ENCODE measurements around the gene RAB20. TPM values are rescaled to one million over a fixed set of nuclear protein-coding genes. Genes with fewer than 3 reads are reported as not detected.

RAB20 gene
- total RNA-seq, 1 experiment from 2014 or later = 12.3 TPM

DNA sequence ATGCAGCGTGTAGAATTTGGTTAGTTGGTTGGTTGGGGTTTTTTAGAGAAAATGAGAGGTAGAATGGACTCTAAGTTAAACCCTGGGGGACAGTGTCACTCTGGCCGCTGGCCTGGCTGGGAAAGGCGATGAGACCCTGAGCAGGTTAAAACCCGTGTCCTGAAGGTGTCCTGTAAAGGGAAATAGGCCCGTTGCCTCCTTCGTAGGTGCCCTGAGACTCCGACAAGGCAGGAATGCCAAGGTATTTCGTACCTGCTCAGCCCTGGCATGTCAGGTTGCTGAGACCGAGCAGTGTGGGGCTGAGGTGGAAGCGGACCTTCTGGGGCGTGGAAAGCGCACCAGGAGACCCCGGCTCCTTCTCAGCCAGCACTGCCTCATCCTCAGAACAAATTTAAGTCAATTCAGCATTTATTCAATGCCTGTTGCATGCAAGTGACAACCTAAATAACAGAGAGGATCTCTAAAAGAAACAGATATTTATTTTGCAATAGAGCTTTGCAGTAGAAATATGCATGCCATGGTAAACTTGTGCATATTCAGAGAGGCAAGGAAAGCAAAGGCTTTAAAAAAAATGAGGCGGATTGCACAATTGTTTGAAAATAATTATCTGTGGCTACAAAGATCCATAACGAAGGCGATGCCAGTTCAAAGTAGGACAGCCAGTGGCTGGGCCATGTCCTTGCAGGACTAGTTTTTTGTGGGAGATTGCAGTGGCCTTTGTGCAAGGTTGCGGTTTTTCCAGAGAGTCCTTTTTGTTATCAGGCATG is 1.4 kb upstream of the RAB20 start:
- H3K27me3 Mint-ChIP-seq (ENCODE audit: low read depth) = peaks cover 15% of the 10 kb centered on the region
- Histone ChIP-seq H4K5ac (ENCODE audit: insufficient read length, low read depth, low read length) (no peak overlapping the region), H3K14ac (ENCODE audit: insufficient read depth, low read length) (no peak overlapping the region), H3K23me2 (ENCODE audit: insufficient read length, low read depth, low read length, poor library complexity, severe bottlenecking) (peaks cover 4% of the 10 kb centered on the region), H3K9me3 (ENCODE audit: control insufficient read depth, low read depth, low read length) (no peaks in the 10 kb centered on the region), H2BK20ac (ENCODE audit: low read depth, low read length, poor library complexity, severe bottlenecking) (no peak overlapping the region), H3K27me3 (ENCODE audit: insufficient read depth, low read length) (no peaks in the 10 kb centered on the region; the same call in 1 of the 2 replicates), H3K4me1 (ENCODE audit: insufficient read depth, low read length) (peaks cover 13% of the 10 kb centered on the region; the same call in 1 of the 2 replicates), H2AFZ (ENCODE audit: low read length) (no peak overlapping the region), H3K79me2 (ENCODE audit: insufficient read depth, low read length) (peaks cover 4% of the 10 kb centered on the region; the same call in 1 of the 2 replicates), H3K23ac (ENCODE audit: insufficient read length, low read depth, low read length) (no peak overlapping the region), H4K20me1 (ENCODE audit: control insufficient read depth, insufficient read depth, insufficient read length) (no peaks in the 10 kb centered on the region), H3K18ac (ENCODE audit: insufficient read length, low read depth, low read length) (no peak overlapping the region), H4K8ac (replicated peaks; ENCODE audit: insufficient read length, low read depth, low read length) (no peak overlapping the region), H3K56ac (ENCODE audit: insufficient read length, low read depth, low read length) (no peak overlapping the region), H2BK5ac (ENCODE audit: insufficient read length, low read length) (no peak overlapping the region), H3K9ac (ENCODE audit: extremely low read depth, insufficient read length, low read length) (no peak overlapping the region), H2BK120ac (ENCODE audit: low read depth, low read length, poor library complexity, severe bottlenecking) (no peak overlapping the region), H3K4ac (ENCODE audit: low read depth, low read length) (no peak overlapping the region), H3K4me2 (ENCODE audit: insufficient read depth, insufficient read length, low read length) (peak overlapping the region; percentile 52), H2BK12ac (ENCODE audit: insufficient read length, low read depth, low read length) (no peak overlapping the region), H3K27ac (ENCODE audit: insufficient read length, low read depth, low read length) (no peak overlapping the region), H3T11ph (ENCODE audit: low read length) (no peak overlapping the region), H4K91ac (ENCODE audit: insufficient read length, low read depth, low read length) (no peak overlapping the region), H2AK5ac (ENCODE audit: insufficient read length, low read length) (no peak overlapping the region), H2BK15ac (ENCODE audit: low read depth, low read length) (no peak overlapping the region), H3K79me1 (ENCODE audit: insufficient read depth, low read depth, low read length, poor library complexity, severe bottlenecking) (no peaks in the 10 kb centered on the region)
- no peaks in the 10 kb centered on the region; a peak in 1 of 5 replicates for H3K9me3 Mint-ChIP-seq
- WGBS (ENCODE audit: extremely low coverage, insufficient read length, low lambda C conversion rate) = 83% methylated on average over 1 of the region's 17 CpGs
- H3K36me3 Mint-ChIP-seq (ENCODE audit: insufficient read depth in 1 of 3, low read depth in 3 of 3) = peaks cover 0 to 6% (median 2%) of the 10 kb centered on the region in 3 experiments; a peak in 2 of 7 replicates
- TF ChIP-seq, protein P1, sequence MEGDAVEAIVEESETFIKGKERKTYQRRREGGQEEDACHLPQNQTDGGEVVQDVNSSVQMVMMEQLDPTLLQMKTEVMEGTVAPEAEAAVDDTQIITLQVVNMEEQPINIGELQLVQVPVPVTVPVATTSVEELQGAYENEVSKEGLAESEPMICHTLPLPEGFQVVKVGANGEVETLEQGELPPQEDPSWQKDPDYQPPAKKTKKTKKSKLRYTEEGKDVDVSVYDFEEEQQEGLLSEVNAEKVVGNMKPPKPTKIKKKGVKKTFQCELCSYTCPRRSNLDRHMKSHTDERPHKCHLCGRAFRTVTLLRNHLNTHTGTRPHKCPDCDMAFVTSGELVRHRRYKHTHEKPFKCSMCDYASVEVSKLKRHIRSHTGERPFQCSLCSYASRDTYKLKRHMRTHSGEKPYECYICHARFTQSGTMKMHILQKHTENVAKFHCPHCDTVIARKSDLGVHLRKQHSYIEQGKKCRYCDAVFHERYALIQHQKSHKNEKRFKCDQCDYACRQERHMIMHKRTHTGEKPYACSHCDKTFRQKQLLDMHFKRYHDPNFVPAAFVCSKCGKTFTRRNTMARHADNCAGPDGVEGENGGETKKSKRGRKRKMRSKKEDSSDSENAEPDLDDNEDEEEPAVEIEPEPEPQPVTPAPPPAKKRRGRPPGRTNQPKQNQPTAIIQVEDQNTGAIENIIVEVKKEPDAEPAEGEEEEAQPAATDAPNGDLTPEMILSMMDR (conservative IDR thresholded peaks at IDR 0.05) = no peak
- no peak overlapping the region for H3K27ac Mint-ChIP-seq
- DNase-seq = no peak
- peaks cover 29 to 43% of the 10 kb centered on the region in 2 experiments for H3K4me1 Mint-ChIP-seq
- peak overlapping the region; percentile 76 to 94 for H3K4me3 Mint-ChIP-seq
